ENCODE data around the gene PRPF40A.

DNA sequence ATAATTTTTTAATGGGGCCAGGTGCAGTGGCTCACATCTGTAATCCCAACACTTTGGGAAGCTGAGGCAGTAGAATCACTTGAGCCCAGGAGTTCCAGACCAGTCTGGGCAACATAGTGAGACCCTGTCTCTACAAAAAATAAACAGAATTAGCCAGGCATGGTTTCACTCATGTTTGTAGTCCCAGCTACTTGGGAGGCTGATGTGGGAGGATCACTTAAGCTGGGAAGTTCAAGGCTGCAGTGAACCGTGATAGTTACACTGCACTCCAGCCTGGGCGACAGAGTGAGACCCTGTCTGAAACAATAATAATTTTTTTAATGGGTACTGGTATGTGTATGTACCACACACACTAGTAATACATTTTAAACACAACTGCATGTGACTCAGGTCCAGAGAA, 3.5 kb upstream of the PRPF40A start:
- TF ChIP-seq, protein P1, sequence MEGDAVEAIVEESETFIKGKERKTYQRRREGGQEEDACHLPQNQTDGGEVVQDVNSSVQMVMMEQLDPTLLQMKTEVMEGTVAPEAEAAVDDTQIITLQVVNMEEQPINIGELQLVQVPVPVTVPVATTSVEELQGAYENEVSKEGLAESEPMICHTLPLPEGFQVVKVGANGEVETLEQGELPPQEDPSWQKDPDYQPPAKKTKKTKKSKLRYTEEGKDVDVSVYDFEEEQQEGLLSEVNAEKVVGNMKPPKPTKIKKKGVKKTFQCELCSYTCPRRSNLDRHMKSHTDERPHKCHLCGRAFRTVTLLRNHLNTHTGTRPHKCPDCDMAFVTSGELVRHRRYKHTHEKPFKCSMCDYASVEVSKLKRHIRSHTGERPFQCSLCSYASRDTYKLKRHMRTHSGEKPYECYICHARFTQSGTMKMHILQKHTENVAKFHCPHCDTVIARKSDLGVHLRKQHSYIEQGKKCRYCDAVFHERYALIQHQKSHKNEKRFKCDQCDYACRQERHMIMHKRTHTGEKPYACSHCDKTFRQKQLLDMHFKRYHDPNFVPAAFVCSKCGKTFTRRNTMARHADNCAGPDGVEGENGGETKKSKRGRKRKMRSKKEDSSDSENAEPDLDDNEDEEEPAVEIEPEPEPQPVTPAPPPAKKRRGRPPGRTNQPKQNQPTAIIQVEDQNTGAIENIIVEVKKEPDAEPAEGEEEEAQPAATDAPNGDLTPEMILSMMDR (IDR thresholded peaks at IDR 0.05) = no peak
- no peak for TF ChIP-seq POLR2AphosphoS5 (IDR thresholded peaks at IDR 0.05; ENCODE audit: insufficient read depth in 1 of 2, low read depth in 1 of 2)
